IPS DF 4.7 (cell line): ENCODE data around the gene THAP7.

Experiments used
- DNase-seq: peaks from one replicate; pipeline ENCODE4 v3.0.0-alpha.2; 2013; ENCODE audit warnings: low spot score; ENCODE audit errors: extremely low read depth

THAP7 gene

DNA sequence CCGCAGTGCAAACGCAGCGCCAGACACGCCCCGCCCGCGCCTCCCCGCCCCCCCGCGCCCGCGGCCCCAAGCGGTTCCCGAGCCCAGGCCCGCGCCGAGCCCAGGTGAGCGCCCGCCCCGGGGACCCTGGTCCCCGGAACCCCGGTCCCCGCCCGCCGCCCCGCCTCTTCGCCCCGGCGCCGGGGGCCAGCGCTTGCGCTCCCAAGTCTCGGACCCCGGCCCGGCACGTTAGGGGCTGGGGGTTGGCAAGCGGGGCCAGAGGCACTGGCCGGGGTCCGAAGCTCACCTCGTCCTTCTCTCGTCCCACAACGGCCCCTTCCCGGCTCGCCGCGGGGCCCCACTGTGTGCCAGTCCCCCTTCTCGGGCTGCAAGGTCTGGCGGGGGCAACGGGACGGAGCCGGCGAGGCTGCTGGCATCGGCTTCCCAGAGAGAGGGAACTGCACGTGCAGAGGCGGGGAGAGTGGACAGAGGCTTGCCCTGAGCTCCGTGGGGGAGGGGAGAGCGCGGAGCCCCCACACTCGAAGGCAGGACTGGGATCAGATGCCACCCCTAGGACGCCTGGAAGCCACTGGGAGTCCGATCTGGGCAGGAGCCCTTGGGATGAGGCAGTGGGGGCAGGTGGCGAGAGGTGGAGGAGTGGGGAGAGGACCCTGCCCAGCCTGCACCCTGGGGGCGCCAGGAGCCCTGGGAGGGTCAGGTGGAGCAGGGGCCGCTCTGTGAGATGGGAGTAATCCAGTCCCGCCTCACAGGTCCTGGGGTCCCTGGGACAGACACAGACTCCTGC lies 36.6 kb downstream of the THAP7 start:
- no peak for DNase-seq

DNA sequence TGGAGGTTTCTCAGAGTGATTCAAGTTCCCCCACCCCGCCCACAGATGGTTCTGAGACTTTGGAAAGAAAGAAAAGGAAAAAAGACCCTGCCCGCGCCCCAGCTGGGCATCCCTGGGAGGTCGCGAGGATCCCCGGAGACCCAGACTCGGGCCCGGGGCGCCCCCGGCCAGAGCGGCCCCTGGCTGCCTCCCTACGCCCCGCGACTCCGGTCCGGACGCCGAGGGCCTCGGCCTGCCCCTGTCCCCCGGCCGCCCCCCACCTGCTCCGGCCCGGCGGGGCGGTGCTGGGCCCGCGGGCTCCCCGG lies 37.2 kb downstream of the THAP7 start:
- no peak for DNase-seq

DNA sequence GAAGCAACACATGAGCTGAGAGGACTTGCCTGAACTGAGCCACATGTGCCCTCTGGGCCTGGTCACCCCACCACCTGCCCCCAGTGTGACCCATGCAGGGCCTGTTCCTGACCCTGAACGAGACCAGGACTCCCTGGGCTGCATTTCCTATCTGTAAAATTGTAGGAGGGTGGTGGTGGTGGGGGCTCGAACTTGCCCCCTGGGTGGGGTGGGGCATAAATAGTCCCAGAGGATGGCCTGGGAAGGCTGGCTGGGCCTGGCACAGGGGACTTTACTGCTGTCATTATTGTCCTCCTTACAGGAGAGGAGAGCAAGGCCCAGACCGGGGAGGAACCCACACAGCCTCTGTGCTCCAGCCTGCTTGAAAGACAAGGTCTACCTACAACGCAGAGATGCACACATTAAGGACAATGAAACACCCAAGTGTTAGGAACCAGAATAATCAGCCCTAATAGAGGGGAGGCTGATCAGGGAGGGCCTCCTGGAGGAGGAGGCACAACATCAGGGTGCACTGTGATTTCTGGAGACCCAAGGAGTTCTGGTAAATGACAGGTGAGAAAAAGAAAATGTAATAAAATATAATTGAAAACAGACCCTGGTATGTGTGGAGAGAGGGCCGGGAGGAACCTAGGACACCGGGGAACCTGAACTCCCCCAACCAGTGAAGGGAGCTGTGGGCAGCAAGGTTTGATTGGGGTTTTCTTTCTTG lies 37.7 kb downstream of the THAP7 start:
- no peak for DNase-seq

DNA sequence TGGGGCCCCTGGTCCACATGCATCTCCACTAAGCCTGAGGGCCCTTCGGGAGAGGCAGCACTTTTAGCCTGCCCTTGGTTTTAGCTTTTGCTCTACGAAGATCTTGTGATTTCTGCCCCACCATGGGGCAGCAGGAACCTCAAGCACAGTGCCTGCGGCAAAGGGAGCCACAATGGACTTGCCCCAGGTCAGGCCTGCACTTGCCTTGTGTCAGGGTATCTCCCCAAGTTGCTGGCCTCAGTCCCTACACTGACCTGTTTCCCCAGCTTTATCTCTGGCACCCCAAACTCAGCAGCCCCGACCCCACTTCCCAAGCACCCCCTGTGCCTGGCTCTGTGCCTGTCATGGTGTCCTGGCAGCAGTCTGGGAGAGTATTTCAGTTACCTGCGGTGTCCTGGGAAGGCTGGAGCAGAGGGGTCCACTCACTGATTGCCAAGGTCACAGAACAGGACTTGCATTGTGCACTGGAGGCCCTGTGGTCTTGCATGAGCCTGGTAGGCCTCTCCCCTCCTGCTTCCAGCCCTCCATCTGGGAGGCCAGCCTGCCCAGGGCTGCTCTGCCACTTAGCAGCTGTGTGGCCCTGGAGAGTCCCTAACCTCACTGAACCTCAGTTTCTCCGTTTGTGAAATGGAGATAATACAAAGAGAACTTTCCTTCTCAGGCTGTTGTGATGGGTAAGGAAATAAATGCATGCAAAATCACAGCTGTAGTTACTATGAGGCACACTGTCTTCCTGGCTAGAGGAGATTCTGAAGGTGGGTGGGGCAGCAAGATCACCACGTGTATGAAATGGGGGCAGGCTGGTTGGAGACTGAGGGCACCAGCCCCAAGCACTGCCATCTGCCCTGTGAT lies 38.5 kb downstream of the THAP7 start:
- no peak for DNase-seq

DNA sequence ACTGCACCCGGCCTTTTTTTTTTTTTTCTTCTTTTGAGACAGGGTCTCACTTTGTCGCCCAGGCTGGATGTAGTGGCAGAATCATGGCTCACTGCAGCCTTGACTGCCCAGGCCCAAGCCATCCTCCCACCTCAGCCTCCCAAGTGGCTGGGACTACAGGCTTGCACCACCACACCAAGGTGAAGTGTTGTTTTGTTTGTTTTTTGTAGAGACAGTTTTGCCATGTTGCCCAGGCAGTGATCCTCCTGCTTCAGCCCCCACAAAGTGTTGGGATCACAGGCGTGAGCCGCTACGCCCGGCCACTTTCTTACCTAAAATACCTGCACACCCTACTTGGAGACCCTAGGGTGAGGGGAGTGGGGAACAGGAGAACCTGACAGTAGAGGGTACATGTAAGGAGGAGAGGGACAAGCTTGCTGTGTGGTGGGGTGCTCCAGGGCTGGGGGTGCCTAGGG lies 39.4 kb downstream of the THAP7 start:
- DNase-seq, result no peak

DNA sequence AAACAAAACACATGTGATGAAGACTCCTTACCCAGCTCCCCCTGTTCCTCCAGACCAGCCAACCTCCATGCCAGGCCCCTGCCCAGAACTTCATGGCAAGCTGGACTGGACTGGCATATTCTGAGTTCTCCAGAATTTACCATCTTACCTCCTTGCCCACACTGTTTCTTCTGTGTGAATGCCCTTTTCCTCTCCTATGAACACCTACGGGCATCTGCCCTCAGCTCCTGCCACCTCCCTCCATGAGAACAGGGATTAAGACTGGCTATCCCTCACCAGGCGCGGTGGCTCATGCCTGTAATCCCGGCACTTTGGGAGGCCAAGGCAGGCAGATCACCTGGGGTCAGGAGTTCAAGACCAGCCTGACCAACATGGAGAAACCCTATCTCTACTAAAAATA lies 41.3 kb downstream of the THAP7 start:
- no peak for DNase-seq

DNA sequence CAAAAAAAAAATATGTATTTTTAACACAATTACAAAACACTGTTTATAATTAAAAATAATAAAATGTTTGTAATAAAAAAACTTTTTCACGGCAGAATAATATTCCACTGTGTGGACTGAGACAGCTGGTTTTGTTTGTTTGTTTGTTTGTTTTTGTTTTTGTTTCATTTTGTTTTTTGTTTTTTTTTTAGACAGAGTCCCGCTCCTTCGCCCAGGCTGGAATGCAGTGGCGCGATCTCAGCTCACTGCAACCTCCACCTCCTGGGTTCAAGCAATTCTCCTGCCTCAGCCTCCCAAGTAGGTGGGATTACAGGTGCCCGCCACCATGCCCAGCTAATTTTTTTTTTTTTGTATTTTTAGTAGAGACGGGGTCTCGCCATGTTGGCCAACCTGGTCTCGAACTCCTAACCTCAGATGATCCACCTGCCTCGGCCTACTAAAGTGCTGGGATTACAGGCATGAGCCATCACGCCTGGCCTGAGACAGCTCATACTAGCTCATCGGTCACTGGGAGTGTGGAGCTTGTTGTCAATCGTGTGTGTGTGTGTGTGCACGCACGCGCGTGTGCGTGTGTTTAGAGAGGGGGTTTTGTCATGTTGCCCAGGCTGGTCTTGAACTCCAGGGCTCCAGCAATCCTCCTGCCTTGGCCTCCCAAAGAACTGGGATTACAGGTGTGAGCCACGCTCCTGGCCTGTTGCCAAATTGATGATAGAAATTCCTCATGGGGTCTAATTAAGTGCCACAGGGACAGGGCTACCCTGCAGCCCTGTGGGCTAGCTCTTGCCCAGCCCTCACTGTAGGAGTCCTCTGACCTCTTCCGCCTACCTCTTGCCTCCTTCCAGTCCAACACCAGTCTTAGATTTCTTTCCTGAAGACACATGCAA lies 42.1 kb downstream of the THAP7 start:
- DNase-seq, result no peak

DNA sequence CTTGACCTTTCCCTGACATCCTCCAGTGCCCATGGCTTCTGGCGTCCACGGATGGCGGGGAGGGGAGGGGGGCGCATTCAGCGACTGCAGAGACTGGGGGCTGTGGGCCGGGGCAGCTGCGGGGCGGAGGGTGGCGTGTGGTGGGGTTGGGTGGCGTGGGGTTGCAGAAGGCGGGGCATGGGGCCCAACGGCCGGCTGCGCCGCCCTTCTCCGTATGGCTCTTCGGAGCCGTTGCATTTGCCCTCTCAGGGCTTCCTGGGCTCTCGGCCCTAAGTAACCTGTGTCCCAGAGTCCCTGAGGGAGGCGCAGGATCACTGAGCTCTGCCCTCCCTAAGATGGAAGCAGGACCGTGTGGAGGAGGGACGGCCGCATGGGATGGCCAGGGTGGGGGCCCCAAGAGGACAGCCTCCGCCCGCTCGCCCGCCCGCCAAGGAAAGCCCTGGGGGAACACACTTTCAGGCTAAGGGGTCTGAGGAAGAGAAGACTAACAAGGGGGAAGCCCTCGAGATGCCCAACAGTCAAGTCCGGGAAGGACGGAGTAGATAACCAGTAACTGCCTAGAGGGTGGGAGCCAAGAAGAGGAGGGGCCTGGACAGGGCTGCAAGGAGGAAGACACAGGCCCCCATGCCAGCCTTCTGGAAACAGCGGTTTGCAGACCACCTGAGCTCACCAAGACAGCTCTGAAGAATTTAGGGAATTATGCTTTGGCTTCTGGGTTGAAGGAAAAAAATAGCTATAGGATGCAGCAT lies 44.1 kb downstream of the THAP7 start:
- DNase-seq, result no peak

DNA sequence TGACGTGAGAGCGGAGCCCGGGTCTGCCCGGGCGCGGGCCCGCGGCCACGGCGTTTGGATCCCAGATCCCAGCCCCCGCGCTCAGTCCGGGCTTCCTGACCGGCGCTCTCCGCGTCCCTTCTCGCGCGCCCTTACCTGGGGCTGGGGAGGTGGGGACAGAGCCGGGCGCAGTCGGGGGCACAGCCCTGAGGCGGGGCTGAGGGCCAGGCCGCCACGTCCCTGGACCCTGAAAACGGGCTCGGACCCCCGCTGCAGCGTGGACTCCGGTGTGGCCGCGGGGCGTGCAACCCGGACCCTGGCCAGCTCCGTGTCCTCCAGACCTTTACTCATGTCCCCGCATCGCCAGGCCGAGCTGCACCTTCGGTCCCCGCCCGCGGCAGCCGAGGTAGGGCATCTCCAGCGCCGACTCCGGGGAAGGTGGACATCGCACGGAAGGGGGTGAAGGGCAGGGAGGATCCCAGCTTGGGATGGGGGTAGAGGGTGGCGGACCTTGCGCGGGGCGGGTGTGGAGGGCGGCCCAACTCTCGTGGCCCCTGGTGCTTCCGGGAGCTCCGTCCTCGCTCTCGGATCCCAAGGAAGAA lies 44.7 kb downstream of the THAP7 start:
- DNase-seq, result no peak

DNA sequence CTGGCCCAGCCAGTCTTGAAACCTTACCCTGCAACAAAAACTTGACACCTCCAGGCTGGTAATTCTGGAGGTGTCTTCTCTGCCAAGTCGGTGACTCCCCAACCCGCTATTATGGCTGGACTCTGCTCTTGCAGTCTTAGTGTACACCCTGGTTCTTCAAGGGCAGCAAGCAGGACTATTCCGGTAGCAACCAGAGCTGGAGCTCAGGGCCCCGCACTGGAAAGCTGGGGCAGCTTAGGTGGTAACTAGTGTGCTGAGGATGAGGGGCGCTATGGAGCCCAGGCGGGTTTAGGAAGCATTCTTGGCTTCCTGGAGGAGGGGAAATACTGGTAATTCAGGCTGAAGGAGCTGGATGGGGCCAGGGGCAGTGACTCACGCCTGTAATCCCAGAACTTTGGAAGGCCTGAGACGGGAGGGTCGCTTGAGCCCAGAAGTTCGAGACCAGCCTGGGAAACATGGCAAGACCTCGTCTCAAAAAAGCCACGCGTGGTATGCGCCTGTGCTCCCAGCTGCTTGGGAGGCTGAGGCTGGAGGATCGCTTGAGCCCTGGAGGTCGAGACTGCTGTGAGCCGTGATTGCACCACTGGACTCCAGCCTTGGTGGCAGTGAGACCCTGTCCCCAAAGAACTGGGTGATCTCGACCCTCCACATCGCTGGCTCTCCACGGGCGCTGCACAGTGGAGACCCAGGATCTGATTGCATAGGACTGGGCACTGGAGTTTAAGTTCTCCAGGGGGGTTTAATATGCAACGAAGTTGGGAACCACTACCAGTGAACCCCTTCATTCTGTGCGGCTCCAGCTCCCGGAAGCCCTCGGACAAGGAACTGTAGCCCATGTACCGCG lies 45.4 kb downstream of the THAP7 start:
- no peak for DNase-seq

DNA sequence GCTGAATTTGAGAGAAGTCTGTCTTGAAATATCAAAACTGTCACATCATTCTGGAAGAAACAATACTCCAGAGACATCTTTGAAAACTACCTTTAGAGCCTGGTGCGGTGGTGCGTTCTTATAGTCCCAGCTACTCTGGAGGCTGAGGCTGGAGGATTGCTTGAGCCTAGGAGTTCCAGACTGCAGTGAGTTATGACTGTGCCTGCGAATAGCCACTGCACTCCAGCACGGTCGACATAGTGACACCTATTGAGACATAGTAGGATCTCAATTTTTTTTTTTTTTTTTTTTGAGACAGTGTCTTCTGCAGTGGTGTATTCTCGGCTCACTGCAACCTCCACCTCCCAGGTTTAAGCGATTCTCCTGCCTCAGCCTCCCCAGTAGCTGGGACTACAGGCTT lies 46.4 kb downstream of the THAP7 start:
- DNase-seq, result no peak

DNA sequence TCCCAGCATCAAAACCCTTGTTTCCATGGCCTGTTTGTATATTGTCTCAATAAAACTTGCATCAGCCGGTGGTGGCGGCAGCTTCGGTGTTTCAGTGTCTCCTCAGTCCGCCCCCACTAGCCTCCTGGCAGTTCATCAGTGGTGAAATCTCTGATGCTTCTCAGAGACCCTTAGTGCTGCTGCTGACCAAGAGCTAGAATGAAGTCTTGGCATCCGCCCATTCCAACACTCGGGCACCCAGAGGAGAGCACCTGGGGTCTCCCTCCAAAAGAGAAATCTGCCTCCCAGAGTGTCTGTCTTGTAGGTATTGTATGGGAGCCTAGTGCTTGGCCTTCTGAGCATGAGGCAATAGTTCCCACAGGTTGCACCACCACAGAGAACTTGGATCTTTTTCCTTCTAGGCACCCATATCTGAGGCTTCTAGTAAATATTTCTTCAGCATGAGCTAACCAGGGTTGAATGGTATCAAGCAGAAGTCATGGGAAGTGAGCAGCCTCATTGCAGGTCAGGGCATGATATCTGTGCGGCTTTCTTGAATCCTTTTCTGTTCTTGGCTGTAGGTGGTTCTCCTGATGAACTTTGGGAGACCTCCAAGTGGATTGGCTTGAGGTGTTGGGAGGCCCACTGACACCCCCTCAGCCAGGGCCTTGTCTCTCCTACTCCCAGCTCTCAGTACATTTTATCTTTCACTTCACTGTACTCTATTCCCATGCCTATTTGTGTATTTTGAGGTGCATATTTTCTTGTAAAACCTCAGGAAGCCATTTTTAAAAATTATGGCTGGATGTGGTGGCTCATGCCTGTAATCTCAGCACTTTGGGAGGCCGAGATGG lies 48.0 kb downstream of the THAP7 start:
- no peak for DNase-seq

DNA sequence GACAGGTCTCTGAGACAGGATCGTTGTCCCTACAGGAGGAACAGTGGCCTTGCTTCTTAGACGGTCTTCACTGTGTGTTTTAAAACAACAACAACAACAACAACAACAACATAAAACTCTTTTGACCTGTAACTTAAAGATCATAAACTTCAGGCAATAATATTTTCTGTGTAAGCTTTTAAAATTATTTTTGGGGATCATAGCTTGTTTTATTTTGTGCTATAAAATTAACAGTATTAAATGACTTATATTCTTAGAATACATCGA lies 48.6 kb downstream of the THAP7 start:
- no peak for DNase-seq

DNA sequence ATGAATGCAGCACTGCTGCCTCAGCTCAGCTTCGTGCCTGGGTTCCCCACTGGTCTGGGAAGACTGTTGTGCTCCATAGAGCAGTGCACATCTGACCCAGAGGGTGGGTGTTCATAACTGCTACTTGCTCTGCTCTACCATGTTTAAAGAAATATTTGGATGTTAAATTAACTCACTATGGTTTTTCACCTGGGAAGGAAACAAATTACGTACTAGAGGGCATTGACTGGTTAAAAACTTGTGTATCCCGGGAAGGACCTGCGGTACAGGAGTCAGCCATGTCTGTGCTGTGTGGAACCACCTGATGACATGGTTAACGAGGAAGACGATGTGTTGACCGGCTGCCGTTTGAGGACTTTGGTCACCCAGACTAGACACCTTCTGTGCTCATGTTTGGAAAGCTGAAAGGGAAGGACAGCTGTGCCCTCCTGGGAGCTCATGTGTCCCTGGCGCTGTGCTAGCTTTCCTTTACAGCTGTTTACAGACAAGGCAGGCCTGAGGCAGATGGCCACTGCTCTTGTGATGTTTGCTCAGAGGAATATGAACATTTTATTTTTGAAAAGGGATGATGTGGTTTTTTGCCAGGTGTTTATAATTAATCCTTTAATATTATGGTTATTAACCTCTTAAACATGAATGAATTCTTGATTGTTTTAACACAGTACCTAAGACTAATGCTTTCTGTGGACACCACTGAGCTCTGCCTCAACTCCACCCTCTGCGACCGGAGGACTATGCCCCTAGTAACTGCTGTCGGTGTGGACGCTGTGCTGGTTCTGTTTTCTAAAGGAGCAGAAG lies 49.2 kb downstream of the THAP7 start:
- no peak for DNase-seq

DNA sequence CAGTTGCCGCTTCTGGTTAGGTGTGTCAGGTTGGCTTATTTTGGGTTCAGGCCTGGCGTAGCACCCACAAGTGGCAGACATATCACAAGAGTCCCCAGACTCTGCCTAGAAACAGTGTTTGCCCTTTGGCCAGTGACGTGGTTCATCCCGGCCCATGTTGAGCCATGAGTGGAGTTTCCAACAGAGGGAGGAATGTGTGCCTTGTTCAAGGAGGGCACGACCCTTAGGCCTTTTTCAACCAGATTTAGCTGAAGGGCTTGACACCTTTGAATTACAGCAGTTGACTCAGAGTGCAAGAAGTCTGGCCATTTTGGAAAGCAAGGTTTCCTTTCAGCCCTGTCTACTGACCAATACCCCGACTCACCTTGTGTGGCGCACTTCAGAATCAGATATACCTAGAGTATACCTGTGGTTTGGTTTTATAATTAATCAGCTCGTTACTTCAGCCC lies 50.0 kb downstream of the THAP7 start:
- no peak for DNase-seq

DNA sequence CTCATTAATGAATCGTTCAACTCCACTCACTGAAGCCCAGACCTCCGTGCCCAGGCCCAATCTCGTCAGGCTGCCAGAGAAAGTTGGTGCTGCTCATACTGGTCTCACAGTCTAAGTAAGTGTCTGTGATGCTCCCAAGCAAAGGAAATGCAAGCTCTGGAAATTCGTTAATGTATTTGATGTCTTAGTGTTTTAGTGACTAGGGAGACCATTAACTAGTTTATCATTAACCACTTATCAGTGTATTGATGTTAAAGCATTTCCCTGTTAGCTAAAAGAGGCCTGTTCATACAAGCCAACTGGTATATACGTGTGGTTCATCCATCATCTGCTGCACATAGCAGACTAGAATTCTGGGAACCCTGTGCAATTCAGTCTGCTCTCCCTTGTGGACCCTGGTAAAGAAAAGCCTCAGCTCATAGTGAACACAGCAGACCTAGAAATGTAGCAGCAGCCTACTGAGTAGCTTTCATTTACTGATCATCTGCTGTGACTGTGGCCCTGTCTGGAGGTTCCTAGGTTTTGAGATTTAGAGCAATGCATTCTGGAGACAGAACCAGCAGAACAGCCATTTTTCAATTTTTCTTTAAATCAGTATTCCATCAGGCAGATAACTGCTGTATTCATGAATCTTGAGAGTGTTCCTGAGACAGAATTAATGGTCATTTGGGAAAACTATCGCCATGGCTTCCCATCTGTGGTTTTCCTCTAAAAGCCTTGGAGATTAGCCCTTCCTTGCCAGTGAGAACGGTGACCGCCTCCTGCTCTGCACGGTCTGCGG lies 50.6 kb downstream of the THAP7 start:
- DNase-seq, result no peak

DNA sequence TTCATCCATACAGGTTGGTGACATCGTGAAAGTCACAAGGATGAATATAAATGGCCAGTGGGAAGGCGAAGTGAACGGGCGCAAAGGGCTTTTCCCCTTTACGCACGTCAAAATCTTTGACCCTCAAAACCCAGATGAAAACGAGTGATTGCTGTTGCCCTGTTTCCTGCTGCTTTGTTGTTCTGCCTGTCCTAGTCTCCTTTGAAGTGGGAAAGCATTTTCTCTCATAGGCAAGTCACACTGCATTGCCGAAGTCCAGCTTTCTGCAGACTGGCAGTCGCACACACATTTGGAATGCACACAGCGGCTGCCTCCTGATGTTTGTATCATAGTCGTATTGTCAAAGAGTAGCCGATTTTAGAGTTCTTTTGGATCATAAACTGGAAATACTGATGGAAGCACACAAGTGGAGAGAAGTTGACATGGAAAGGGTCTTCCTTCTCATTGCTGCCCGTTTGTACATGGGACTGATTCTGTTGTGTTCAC lies 52.2 kb downstream of the THAP7 start:
- DNase-seq, result no peak
